C4-2B (cell line): ENCODE measurements around the gene GLCCI1.

Experiments used
- CTCF ChIP-seq: fragments of 450-650 bp; conservative IDR thresholded peaks from 2 replicates; pipeline ENCODE4 v1.5.1; 2017; ENCODE audit warnings: mild to moderate bottlenecking
- ZFX ChIP-seq: fragments of 450-650 bp; IDR thresholded peaks from 2 replicates; pipeline ENCODE4 v1.6.1; 2017

GRCh38 chr7:8125680-8126444 lies 157.3 kb downstream of the GLCCI1 start:
- TF ChIP-seq CTCF: no peak
- TF ChIP-seq ZFX: no peak
